Measurements from ENCODE around the gene ATP10A. TPM values are rescaled to one million over a fixed set of nuclear protein-coding genes. Genes with fewer than 3 reads are reported as not detected.

Gene ATP10A
- polyA plus RNA-seq, 1 of the 3 experiments (the other 2 are of a cell fraction) = not detected

DNA sequence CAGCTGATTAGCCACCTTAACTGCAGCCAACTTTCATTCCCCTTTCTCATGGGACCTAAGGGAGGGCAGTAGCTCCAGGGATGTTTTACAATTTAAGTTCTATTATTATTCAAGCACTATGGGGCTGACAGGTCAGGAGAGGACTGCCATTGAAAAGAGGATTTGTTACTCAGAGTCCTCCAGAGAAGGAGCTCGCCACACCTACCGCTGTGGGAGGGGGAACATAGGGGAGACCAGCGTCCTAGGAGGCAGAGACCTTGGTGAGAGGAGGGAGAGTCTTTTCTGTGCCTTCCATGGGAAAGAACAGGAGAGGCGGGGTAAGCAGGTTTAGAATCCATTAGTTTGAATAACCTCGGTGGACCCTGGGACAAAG is 14.4 kb downstream of the ATP10A start:
- no peaks in the 10 kb centered on the region for H3K79me2 ChIP-seq (ENCODE audit: insufficient read depth)
- H3K9me3 ChIP-seq = no peaks in the 10 kb centered on the region
- no peak for TF ChIP-seq RCOR1 (IDR thresholded peaks at IDR 0.05; ENCODE audit: low read length)
- no peak for TF ChIP-seq ELF1 (IDR thresholded peaks at IDR 0.05)
- TF ChIP-seq, protein P1, sequence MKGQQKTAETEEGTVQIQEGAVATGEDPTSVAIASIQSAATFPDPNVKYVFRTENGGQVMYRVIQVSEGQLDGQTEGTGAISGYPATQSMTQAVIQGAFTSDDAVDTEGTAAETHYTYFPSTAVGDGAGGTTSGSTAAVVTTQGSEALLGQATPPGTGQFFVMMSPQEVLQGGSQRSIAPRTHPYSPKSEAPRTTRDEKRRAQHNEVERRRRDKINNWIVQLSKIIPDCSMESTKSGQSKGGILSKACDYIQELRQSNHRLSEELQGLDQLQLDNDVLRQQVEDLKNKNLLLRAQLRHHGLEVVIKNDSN (IDR thresholded peaks at IDR 0.05; ENCODE audit: borderline replicate concordance, low read depth) = no peak
- no peak for TF ChIP-seq YY1 (IDR thresholded peaks at IDR 0.05; ENCODE audit: low read depth)
- TF ChIP-seq MXI1 (IDR thresholded peaks at IDR 0.05; ENCODE audit: low read depth, low read length) = no peak
- no peak for TF ChIP-seq SIN3A (IDR thresholded peaks at IDR 0.05; ENCODE audit: borderline replicate concordance, low read depth, low read length)
- no peak for TF ChIP-seq GATA2 (CRISPR knock-in tag; IDR thresholded peaks at IDR 0.05)
- TF ChIP-seq TCF12 (IDR thresholded peaks at IDR 0.05) = no peak
- no peak for TF ChIP-seq EZH2phosphoT487 (IDR thresholded peaks at IDR 0.05; ENCODE audit: borderline replicate concordance, low read depth)
- no peak for TF ChIP-seq RXRA (IDR thresholded peaks at IDR 0.05; ENCODE audit: borderline replicate concordance, low read depth)
- TF ChIP-seq MEF2A (IDR thresholded peaks at IDR 0.05; ENCODE audit: borderline replicate concordance, low read depth) = no peak
- TF ChIP-seq, protein P2, sequence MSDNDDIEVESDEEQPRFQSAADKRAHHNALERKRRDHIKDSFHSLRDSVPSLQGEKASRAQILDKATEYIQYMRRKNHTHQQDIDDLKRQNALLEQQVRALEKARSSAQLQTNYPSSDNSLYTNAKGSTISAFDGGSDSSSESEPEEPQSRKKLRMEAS (IDR thresholded peaks at IDR 0.05; ENCODE audit: low read depth) = no peak
- TF ChIP-seq, protein P3, sequence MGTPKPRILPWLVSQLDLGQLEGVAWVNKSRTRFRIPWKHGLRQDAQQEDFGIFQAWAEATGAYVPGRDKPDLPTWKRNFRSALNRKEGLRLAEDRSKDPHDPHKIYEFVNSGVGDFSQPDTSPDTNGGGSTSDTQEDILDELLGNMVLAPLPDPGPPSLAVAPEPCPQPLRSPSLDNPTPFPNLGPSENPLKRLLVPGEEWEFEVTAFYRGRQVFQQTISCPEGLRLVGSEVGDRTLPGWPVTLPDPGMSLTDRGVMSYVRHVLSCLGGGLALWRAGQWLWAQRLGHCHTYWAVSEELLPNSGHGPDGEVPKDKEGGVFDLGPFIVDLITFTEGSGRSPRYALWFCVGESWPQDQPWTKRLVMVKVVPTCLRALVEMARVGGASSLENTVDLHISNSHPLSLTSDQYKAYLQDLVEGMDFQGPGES (IDR thresholded peaks at IDR 0.05; ENCODE audit: low read depth, low read length) = no peak
- no peak for TF ChIP-seq CHD2 (IDR thresholded peaks at IDR 0.05; ENCODE audit: low read length, partially characterized antibody)
- no peak for TF ChIP-seq GABPA (IDR thresholded peaks at IDR 0.05; ENCODE audit: low read depth)
- TF ChIP-seq, protein P4, sequence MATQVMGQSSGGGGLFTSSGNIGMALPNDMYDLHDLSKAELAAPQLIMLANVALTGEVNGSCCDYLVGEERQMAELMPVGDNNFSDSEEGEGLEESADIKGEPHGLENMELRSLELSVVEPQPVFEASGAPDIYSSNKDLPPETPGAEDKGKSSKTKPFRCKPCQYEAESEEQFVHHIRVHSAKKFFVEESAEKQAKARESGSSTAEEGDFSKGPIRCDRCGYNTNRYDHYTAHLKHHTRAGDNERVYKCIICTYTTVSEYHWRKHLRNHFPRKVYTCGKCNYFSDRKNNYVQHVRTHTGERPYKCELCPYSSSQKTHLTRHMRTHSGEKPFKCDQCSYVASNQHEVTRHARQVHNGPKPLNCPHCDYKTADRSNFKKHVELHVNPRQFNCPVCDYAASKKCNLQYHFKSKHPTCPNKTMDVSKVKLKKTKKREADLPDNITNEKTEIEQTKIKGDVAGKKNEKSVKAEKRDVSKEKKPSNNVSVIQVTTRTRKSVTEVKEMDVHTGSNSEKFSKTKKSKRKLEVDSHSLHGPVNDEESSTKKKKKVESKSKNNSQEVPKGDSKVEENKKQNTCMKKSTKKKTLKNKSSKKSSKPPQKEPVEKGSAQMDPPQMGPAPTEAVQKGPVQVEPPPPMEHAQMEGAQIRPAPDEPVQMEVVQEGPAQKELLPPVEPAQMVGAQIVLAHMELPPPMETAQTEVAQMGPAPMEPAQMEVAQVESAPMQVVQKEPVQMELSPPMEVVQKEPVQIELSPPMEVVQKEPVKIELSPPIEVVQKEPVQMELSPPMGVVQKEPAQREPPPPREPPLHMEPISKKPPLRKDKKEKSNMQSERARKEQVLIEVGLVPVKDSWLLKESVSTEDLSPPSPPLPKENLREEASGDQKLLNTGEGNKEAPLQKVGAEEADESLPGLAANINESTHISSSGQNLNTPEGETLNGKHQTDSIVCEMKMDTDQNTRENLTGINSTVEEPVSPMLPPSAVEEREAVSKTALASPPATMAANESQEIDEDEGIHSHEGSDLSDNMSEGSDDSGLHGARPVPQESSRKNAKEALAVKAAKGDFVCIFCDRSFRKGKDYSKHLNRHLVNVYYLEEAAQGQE (IDR thresholded peaks at IDR 0.05; ENCODE audit: low read depth, low read length) = no peak
- no peak for TF ChIP-seq FOXM1 (IDR thresholded peaks at IDR 0.05; ENCODE audit: low read depth)
- TF ChIP-seq, protein P5, sequence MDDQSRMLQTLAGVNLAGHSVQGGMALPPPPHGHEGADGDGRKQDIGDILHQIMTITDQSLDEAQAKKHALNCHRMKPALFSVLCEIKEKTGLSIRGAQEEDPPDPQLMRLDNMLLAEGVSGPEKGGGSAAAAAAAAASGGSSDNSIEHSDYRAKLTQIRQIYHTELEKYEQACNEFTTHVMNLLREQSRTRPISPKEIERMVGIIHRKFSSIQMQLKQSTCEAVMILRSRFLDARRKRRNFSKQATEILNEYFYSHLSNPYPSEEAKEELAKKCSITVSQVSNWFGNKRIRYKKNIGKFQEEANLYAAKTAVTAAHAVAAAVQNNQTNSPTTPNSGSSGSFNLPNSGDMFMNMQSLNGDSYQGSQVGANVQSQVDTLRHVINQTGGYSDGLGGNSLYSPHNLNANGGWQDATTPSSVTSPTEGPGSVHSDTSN (IDR thresholded peaks at IDR 0.05) = no peak
- H3F3A ChIP-seq (replicated peaks; ENCODE audit: insufficient read depth) = no peaks in the 10 kb centered on the region
- H3K9ac ChIP-seq = no peak overlapping the region
- H3K9me2 ChIP-seq = no peaks in the 10 kb centered on the region
- H3K4me3 ChIP-seq (ENCODE audit: low read depth in 2 of 2, low read length in 1 of 2) = no peak overlapping the region
- WGBS (ENCODE audit: low lambda C conversion rate) = 55% methylated on average over 5 of the region's 5 CpGs
- no peaks in the 10 kb centered on the region for H3K36me3 ChIP-seq (replicated peaks in 1 of 2; ENCODE audit: control insufficient read depth in 1 of 2, insufficient read depth in 2 of 2, low read length in 1 of 2)
- H3K4me1 ChIP-seq (ENCODE audit: control insufficient read depth in 1 of 2, insufficient read depth in 2 of 2, low read depth in 1 of 2, low read length in 1 of 2) = peaks cover 5 to 12% of the 10 kb centered on the region in 2 experiments; a peak in 1 of 4 replicates
- H3K27ac ChIP-seq (ENCODE audit: low read depth in 2 of 2, low read length in 1 of 2) = no peak overlapping the region
- no peak overlapping the region for H2AFZ ChIP-seq (ENCODE audit: low read depth)
- H3K4me2 ChIP-seq = no peak overlapping the region
- H4K20me1 ChIP-seq (ENCODE audit: insufficient read depth) = no peaks in the 10 kb centered on the region
- no peak for DNase-seq
- H3K27me3 ChIP-seq (ENCODE audit: insufficient read depth) = no peaks in the 10 kb centered on the region
- CTCF ChIA-PET = interaction anchor here (0.8 to 1.4 kb wide), 3 partner anchors 13 to 36 kb away, joined by 3 to 5 read pairs (median 3); no protein-coding TSS in a partner anchor
- POLR2A ChIA-PET = no interaction called here
